Astrocyte (in vitro differentiated cells and primary cell): ENCODE results near the gene CLDN15. TPM values are rescaled to one million over a fixed set of nuclear protein-coding genes. Genes with fewer than 3 reads are reported as not detected.

ENCODE experiments used
- DNase-seq: peaks from one replicate; pipeline ENCODE4 v3.0.0-alpha.2; 2010; ENCODE audit warnings: low read depth
- FAIRE-seq: peaks from 2 replicates; lab custom pipeline; 2011; peaks lifted over from hg19 to GRCh38; lab: Jason Lieb, UNC
- H2AFZ ChIP-seq: 2 replicates; pipeline ENCODE4 v1.6.0; 2012; ENCODE audit warnings: low read depth, low read length, inconsistent platforms
- H3K27ac ChIP-seq: 2 replicates; pipeline ENCODE4 v1.5.1; 2011; ENCODE audit warnings: low read depth, low read length, inconsistent platforms
- H3K27me3 ChIP-seq: 2 replicates; pipeline ENCODE4 v1.6.0; 2011; ENCODE audit warnings: low read length, inconsistent platforms; ENCODE audit not compliant: insufficient read depth
- H3K36me3 ChIP-seq: 2 replicates; pipeline ENCODE4 v1.5.1; 2011; ENCODE audit warnings: low read length, inconsistent platforms; ENCODE audit not compliant: insufficient read depth
- H3K4me1 ChIP-seq: 2 replicates; pipeline ENCODE4 v1.5.1; 2011; ENCODE audit warnings: low read length, inconsistent platforms; ENCODE audit not compliant: insufficient read depth
- H3K4me2 ChIP-seq: 2 replicates; pipeline ENCODE4 v1.6.0; 2012; ENCODE audit warnings: low read length, inconsistent platforms
- H3K4me3 ChIP-seq: 2 replicates; pipeline ENCODE4 v1.5.1; 2011; ENCODE audit warnings: low read depth, mild to moderate bottlenecking, low read length, inconsistent platforms; ENCODE audit not compliant: insufficient read depth
- H3K79me2 ChIP-seq: 2 replicates; pipeline ENCODE4 v1.6.0; 2012; ENCODE audit warnings: mild to moderate bottlenecking, low read length, inconsistent platforms; ENCODE audit not compliant: insufficient read depth
- H3K9ac ChIP-seq: 2 replicates; pipeline ENCODE4 v1.6.0; 2012; ENCODE audit warnings: mild to moderate bottlenecking, low read length, inconsistent platforms
- H3K9me3 ChIP-seq: 2 replicates; pipeline ENCODE4 v1.5.1; 2012; ENCODE audit warnings: low read depth, mild to moderate bottlenecking, low read length, inconsistent platforms; ENCODE audit not compliant: insufficient read depth
- H4K20me1 ChIP-seq: 2 replicates; pipeline ENCODE4 v1.6.0; 2012; ENCODE audit warnings: low read length, inconsistent platforms; ENCODE audit not compliant: insufficient read depth
- H3K27ac Mint-ChIP-seq: one replicate; pipeline ENCODE4 v1.8.0; 2021; ENCODE audit warnings: mild to moderate bottlenecking, mixed read lengths; ENCODE audit not compliant: unreplicated experiment
- H3K27me3 Mint-ChIP-seq: one replicate; pipeline ENCODE4 v1.8.0; 2021; ENCODE audit warnings: low read depth, mixed read lengths; ENCODE audit not compliant: unreplicated experiment
- H3K36me3 Mint-ChIP-seq: one replicate; pipeline ENCODE4 v1.8.0; 2021; ENCODE audit warnings: low read depth, mixed read lengths; ENCODE audit not compliant: unreplicated experiment
- H3K4me1 Mint-ChIP-seq: one replicate; pipeline ENCODE4 v1.8.0; 2021; ENCODE audit warnings: low read depth, mixed read lengths; ENCODE audit not compliant: unreplicated experiment
- H3K4me3 Mint-ChIP-seq: one replicate; pipeline ENCODE4 v1.8.0; 2021; ENCODE audit warnings: mild to moderate bottlenecking, moderate library complexity, mixed read lengths; ENCODE audit not compliant: unreplicated experiment
- H3K9me3 Mint-ChIP-seq: one replicate; pipeline ENCODE4 v1.8.0; 2021; ENCODE audit warnings: mild to moderate bottlenecking, mixed read lengths; ENCODE audit not compliant: unreplicated experiment
- EZH2 ChIP-seq: IDR thresholded peaks from 2 replicates; pipeline ENCODE4 v1.6.1; 2012; ENCODE audit warnings: mild to moderate bottlenecking, low read length, inconsistent platforms; ENCODE audit not compliant: insufficient read depth
- total RNA-seq: library from RNA; stranded (reverse); gene quantifications from 2 replicates; pipeline ENCODE4 v1.2.1, GENCODE V29; 2021
- TF ChIP-seq, protein P1 (sequence below): IDR thresholded peaks from 2 replicates; pipeline ENCODE4 v1.5.1; 2011; ENCODE audit warnings: low read depth, mild to moderate bottlenecking, inconsistent platforms, low read length, moderate library complexity; ENCODE audit not compliant: insufficient read depth

The CLDN15 gene
- total RNA-seq, 1 donor from 2014 or later, result 8.7 TPM

DNA sequence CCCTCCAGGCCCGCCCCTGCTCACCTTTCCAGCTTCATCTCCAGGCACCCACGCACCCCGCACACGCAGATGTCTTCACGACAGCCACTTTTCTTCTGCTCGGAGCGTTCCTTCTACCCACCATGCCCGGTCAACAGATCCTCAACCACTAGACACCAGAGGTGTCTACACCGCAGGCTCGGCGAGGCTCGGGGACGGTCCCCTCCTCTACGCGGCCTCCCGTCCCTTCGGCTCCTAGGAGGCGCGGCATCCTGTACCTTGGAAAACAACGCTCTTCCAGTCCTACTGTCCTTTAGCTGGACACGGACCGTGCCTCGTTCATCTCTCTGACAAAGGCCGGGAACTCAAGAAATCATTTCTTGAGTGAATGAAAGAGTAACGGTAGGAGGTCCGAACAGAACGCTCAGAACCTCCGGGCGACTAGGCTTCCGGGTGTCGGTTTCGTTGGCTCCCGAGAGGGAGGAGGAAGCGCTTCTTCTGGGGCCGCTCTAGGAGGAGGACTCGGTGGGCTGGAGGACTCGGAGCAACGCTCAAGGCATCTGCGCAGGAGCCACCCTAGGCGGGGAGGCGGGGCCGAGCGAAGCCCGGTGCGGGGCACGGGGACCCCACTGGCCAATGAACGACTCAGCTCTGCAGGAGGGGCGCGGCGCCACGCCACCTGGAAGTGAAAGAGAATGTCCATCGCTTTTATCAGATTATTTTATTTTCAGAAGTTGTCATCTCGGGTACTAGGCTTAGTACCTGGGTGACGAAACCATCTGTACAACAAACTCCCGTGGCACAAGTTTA, 14.5 kb upstream of the CLDN15 start:
- no peaks in the 10 kb centered on the region for H3K27me3 ChIP-seq
- H3K9ac ChIP-seq, result peak overlapping the region; percentile 91
- H3K4me3 Mint-ChIP-seq, result peak overlapping the region; percentile 96
- peaks cover 13% of the 10 kb centered on the region for H4K20me1 ChIP-seq
- no peaks in the 10 kb centered on the region for H3K9me3 ChIP-seq
- FAIRE-seq, result no peak
- peaks cover 12% of the 10 kb centered on the region for H3K4me1 Mint-ChIP-seq
- H3K36me3 ChIP-seq, result no peaks in the 10 kb centered on the region
- peaks cover 3% of the 10 kb centered on the region for H3K27me3 Mint-ChIP-seq
- peak overlapping the region; percentile 94 for H3K4me3 ChIP-seq
- DNase-seq, result peak; percentile 96
- peaks cover 4% of the 10 kb centered on the region for H3K9me3 Mint-ChIP-seq
- peak overlapping the region; percentile 97 for H3K27ac Mint-ChIP-seq
- H3K4me2 ChIP-seq, result peak overlapping the region; percentile 87
- peaks cover 3% of the 10 kb centered on the region for H3K4me1 ChIP-seq
- peaks cover 6% of the 10 kb centered on the region for H3K36me3 Mint-ChIP-seq
- peak overlapping the region; percentile 83 for H2AFZ ChIP-seq
- TF ChIP-seq, protein P1, sequence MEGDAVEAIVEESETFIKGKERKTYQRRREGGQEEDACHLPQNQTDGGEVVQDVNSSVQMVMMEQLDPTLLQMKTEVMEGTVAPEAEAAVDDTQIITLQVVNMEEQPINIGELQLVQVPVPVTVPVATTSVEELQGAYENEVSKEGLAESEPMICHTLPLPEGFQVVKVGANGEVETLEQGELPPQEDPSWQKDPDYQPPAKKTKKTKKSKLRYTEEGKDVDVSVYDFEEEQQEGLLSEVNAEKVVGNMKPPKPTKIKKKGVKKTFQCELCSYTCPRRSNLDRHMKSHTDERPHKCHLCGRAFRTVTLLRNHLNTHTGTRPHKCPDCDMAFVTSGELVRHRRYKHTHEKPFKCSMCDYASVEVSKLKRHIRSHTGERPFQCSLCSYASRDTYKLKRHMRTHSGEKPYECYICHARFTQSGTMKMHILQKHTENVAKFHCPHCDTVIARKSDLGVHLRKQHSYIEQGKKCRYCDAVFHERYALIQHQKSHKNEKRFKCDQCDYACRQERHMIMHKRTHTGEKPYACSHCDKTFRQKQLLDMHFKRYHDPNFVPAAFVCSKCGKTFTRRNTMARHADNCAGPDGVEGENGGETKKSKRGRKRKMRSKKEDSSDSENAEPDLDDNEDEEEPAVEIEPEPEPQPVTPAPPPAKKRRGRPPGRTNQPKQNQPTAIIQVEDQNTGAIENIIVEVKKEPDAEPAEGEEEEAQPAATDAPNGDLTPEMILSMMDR, result no peak
- TF ChIP-seq EZH2, result no peak
- H3K27ac ChIP-seq, result peak overlapping the region; percentile 66
- H3K79me2 ChIP-seq, result peaks cover 43% of the 10 kb centered on the region

DNA sequence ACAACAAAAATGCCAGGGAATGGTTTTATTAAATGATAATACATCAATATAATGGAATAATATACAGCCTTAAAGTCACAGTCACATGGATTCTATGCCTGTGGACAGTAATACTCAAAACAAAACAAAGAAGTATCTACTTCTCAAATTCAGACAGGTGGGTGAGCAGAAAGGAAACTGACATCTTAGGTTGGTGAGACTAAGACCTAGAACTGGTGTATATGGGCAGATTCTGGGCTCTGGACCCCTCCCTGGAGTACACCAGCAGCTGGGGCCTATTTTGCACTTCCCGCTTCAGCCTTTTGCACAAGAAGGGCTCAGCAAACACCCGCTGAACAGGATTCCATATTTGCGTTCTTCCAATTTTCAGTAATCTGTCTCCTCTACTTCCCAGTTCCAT, 12.7 kb upstream of the CLDN15 start:
- no peak overlapping the region for H2AFZ ChIP-seq
- no peak for DNase-seq
- H3K9me3 ChIP-seq, result no peaks in the 10 kb centered on the region
- no peaks in the 10 kb centered on the region for H3K27me3 Mint-ChIP-seq
- H3K4me1 Mint-ChIP-seq, result peaks cover 12% of the 10 kb centered on the region
- H3K79me2 ChIP-seq, result peaks cover 58% of the 10 kb centered on the region
- H3K9ac ChIP-seq, result no peak overlapping the region
- peaks cover 4% of the 10 kb centered on the region for H3K9me3 Mint-ChIP-seq
- H3K36me3 ChIP-seq, result peaks cover 2% of the 10 kb centered on the region
- H3K27ac Mint-ChIP-seq, result peak overlapping the region; percentile 69
- H3K36me3 Mint-ChIP-seq, result peaks cover 6% of the 10 kb centered on the region
- H4K20me1 ChIP-seq, result peaks cover 13% of the 10 kb centered on the region
- H3K27me3 ChIP-seq, result no peaks in the 10 kb centered on the region
- H3K27ac ChIP-seq, result no peak overlapping the region
- H3K4me3 ChIP-seq, result no peak overlapping the region
- peaks cover 5% of the 10 kb centered on the region for H3K4me1 ChIP-seq
- peak overlapping the region; percentile 96 for H3K4me3 Mint-ChIP-seq
- H3K4me2 ChIP-seq, result peak overlapping the region; percentile 87
- TF ChIP-seq, protein P1, result no peak
- no peak for TF ChIP-seq EZH2
- FAIRE-seq, result no peak

DNA sequence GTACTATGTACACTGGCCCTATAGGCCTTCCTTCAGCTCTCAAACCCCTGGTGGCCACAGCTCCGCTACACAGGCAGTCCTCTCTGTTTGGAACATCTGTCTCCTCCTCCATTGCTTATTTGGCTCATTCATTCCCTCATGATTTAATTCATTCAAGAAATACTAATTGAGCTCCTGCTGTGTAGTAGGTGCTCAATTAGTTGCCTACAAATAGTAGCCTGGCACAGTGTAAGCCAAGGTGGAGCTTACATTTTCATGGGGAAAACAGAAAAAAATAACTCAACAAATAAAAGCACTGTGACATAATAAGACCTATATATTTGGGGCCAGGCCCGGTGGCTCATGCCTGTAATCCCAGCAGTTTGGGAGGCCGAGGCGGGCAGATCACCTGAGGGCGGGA, 10.7 kb upstream of the CLDN15 start:
- no peak overlapping the region for H3K4me3 Mint-ChIP-seq
- H3K27me3 Mint-ChIP-seq, result no peaks in the 10 kb centered on the region
- Histone ChIP-seq H3K27me3 (no peaks in the 10 kb centered on the region), H3K4me3 (no peak overlapping the region), H3K79me2 (peaks cover 69% of the 10 kb centered on the region), H2AFZ (no peak overlapping the region), H4K20me1 (peaks cover 21% of the 10 kb centered on the region), H3K4me1 (peaks cover 13% of the 10 kb centered on the region), H3K27ac (no peak overlapping the region), H3K9me3 (no peaks in the 10 kb centered on the region), H3K36me3 (peaks cover 2% of the 10 kb centered on the region), H3K4me2 (no peak overlapping the region), H3K9ac (no peak overlapping the region)
- DNase-seq, result no peak
- TF ChIP-seq, protein P1, result no peak
- TF ChIP-seq EZH2, result no peak
- FAIRE-seq, result no peak
- peaks cover 18% of the 10 kb centered on the region for H3K4me1 Mint-ChIP-seq
- peaks cover 6% of the 10 kb centered on the region for H3K36me3 Mint-ChIP-seq
- peaks cover 4% of the 10 kb centered on the region for H3K9me3 Mint-ChIP-seq
- H3K27ac Mint-ChIP-seq, result no peak overlapping the region
